GM12874 (cell line): ENCODE measurements around the gene SPDYE16.

Source experiments
- CTCF ChIP-seq: IDR thresholded peaks from 2 replicates; pipeline ENCODE4 v1.5.1; 2011; ENCODE audit warnings: low read depth, mild to moderate bottlenecking, control low read depth, low read length, moderate library complexity; ENCODE audit not compliant: insufficient read depth

SPDYE16 gene

GRCh38 chr7:76509931-76510877 lies 32.9 kb downstream of the SPDYE16 start, which contains the start of gene UPK3B:
Gene UPK3B (plus strand): TSS chr7:76510552. CDS start chr7:76510653, 101 bp downstream.
- TF ChIP-seq CTCF = no peak

GRCh38 chr7:76507723-76508406 lies 35.2 kb downstream of the SPDYE16 start:
- no peak for TF ChIP-seq CTCF

GRCh38 chr7:76506081-76506440 lies 37.0 kb downstream of the SPDYE16 start:
- TF ChIP-seq CTCF = no peak

GRCh38 chr7:76505168-76506080 lies 37.7 kb downstream of the SPDYE16 start:
- no peak for TF ChIP-seq CTCF
